ENCODE results near the gene FBXL13. TPM values are rescaled to one million over a fixed set of nuclear protein-coding genes. Genes with fewer than 3 reads are reported as not detected.

The FBXL13 gene
- total and polyA plus RNA-seq, 2 of the 8 experiments (the other 6 are each of a cell fraction or from before 2014, with no cell fraction given) = 1.2 to 2.8 TPM

DNA sequence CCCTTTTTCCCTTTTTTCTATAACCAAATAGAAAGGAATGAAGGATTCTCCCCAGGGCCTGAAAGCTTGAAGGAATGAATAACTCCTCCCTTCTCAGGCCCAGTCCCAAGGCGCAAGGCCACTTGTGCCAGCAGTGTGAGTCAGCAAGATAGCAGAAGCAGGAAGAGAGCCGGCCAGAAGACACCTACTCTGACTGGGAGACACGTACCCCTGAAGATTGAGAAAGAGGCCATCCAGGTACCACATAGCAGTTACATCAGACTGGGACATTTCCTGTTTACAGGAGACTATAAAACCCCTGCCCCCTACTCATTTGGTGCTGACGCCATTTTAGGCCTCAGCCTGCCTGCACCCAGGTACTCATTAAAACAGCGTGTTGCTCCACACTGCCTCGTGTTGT is 96.3 kb downstream of the FBXL13 start (continued):
- TF ChIP-seq, protein P1, sequence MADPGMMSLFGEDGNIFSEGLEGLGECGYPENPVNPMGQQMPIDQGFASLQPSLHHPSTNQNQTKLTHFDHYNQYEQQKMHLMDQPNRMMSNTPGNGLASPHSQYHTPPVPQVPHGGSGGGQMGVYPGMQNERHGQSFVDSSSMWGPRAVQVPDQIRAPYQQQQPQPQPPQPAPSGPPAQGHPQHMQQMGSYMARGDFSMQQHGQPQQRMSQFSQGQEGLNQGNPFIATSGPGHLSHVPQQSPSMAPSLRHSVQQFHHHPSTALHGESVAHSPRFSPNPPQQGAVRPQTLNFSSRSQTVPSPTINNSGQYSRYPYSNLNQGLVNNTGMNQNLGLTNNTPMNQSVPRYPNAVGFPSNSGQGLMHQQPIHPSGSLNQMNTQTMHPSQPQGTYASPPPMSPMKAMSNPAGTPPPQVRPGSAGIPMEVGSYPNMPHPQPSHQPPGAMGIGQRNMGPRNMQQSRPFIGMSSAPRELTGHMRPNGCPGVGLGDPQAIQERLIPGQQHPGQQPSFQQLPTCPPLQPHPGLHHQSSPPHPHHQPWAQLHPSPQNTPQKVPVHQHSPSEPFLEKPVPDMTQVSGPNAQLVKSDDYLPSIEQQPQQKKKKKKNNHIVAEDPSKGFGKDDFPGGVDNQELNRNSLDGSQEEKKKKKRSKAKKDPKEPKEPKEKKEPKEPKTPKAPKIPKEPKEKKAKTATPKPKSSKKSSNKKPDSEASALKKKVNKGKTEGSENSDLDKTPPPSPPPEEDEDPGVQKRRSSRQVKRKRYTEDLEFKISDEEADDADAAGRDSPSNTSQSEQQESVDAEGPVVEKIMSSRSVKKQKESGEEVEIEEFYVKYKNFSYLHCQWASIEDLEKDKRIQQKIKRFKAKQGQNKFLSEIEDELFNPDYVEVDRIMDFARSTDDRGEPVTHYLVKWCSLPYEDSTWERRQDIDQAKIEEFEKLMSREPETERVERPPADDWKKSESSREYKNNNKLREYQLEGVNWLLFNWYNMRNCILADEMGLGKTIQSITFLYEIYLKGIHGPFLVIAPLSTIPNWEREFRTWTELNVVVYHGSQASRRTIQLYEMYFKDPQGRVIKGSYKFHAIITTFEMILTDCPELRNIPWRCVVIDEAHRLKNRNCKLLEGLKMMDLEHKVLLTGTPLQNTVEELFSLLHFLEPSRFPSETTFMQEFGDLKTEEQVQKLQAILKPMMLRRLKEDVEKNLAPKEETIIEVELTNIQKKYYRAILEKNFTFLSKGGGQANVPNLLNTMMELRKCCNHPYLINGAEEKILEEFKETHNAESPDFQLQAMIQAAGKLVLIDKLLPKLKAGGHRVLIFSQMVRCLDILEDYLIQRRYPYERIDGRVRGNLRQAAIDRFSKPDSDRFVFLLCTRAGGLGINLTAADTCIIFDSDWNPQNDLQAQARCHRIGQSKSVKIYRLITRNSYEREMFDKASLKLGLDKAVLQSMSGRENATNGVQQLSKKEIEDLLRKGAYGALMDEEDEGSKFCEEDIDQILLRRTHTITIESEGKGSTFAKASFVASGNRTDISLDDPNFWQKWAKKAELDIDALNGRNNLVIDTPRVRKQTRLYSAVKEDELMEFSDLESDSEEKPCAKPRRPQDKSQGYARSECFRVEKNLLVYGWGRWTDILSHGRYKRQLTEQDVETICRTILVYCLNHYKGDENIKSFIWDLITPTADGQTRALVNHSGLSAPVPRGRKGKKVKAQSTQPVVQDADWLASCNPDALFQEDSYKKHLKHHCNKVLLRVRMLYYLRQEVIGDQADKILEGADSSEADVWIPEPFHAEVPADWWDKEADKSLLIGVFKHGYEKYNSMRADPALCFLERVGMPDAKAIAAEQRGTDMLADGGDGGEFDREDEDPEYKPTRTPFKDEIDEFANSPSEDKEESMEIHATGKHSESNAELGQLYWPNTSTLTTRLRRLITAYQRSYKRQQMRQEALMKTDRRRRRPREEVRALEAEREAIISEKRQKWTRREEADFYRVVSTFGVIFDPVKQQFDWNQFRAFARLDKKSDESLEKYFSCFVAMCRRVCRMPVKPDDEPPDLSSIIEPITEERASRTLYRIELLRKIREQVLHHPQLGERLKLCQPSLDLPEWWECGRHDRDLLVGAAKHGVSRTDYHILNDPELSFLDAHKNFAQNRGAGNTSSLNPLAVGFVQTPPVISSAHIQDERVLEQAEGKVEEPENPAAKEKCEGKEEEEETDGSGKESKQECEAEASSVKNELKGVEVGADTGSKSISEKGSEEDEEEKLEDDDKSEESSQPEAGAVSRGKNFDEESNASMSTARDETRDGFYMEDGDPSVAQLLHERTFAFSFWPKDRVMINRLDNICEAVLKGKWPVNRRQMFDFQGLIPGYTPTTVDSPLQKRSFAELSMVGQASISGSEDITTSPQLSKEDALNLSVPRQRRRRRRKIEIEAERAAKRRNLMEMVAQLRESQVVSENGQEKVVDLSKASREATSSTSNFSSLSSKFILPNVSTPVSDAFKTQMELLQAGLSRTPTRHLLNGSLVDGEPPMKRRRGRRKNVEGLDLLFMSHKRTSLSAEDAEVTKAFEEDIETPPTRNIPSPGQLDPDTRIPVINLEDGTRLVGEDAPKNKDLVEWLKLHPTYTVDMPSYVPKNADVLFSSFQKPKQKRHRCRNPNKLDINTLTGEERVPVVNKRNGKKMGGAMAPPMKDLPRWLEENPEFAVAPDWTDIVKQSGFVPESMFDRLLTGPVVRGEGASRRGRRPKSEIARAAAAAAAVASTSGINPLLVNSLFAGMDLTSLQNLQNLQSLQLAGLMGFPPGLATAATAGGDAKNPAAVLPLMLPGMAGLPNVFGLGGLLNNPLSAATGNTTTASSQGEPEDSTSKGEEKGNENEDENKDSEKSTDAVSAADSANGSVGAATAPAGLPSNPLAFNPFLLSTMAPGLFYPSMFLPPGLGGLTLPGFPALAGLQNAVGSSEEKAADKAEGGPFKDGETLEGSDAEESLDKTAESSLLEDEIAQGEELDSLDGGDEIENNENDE (IDR thresholded peaks at IDR 0.05; ENCODE audit: insufficient replicate concordance, low read length) = no peak
- TF ChIP-seq, protein P2, sequence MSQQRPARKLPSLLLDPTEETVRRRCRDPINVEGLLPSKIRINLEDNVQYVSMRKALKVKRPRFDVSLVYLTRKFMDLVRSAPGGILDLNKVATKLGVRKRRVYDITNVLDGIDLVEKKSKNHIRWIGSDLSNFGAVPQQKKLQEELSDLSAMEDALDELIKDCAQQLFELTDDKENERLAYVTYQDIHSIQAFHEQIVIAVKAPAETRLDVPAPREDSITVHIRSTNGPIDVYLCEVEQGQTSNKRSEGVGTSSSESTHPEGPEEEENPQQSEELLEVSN (IDR thresholded peaks at IDR 0.05) = no peak

Measured in H1 (cell line).